ENCODE measurements around the gene TUBB4A. TPM values are rescaled to one million over a fixed set of nuclear protein-coding genes. Genes with fewer than 3 reads are reported as not detected.

TUBB4A gene
- polyA plus RNA-seq, 1 donor from 2014 or later = 17.8 TPM

GRCh38 chr19:6516018-6516658 lies 14.0 kb upstream of the TUBB4A start:
- Histone ChIP-seq H3K36me3 (ENCODE audit: insufficient read depth, low read length) (no peaks in the 10 kb centered on the region), H3K79me2 (replicated peaks; ENCODE audit: insufficient read depth, low read length) (no peaks in the 10 kb centered on the region), H3K9ac (ENCODE audit: low read length) (peak overlapping the region; percentile 34), H3K4me2 (ENCODE audit: low read length) (no peak overlapping the region), H3K27ac (ENCODE audit: low read length) (no peak overlapping the region), H2AFZ (ENCODE audit: low read depth, low read length) (peak overlapping the region; percentile 65), H3K9me3 (ENCODE audit: low read length) (no peaks in the 10 kb centered on the region), H3F3A (ENCODE audit: insufficient read depth, low read length, poor library complexity, severe bottlenecking) (no peaks in the 10 kb centered on the region), H3K9me2 (ENCODE audit: insufficient read depth, low read length) (no peaks in the 10 kb centered on the region), H3K4me3 (ENCODE audit: low read length) (peak overlapping the region; percentile 63), H4K20me1 (ENCODE audit: insufficient read depth) (no peaks in the 10 kb centered on the region), H3K27me3 (ENCODE audit: insufficient read depth, low read depth, low read length) (peaks cover 5% of the 10 kb centered on the region)
- TF ChIP-seq RAD21 (conservative IDR thresholded peaks at IDR 0.05) (no peak), REST (IDR thresholded peaks at IDR 0.05; ENCODE audit: borderline replicate concordance) (no peak), POLR2AphosphoS5 (IDR thresholded peaks at IDR 0.05) (no peak), EP300 (conservative IDR thresholded peaks at IDR 0.05; ENCODE audit: poor library complexity, severe bottlenecking) (no peak), MXI1 (conservative IDR thresholded peaks at IDR 0.05; ENCODE audit: poor library complexity, severe bottlenecking) (no peak)

- no peaks in the 10 kb centered on the region for H3K36me3 ChIP-seq (ENCODE audit: insufficient read depth, low read length)
- no peak for TF ChIP-seq POLR2AphosphoS5 (IDR thresholded peaks at IDR 0.05)
- TF ChIP-seq MXI1 (conservative IDR thresholded peaks at IDR 0.05; ENCODE audit: poor library complexity, severe bottlenecking) = no peak
- no peak for TF ChIP-seq REST (IDR thresholded peaks at IDR 0.05; ENCODE audit: borderline replicate concordance)
- no peak for TF ChIP-seq CTCF (IDR thresholded peaks at IDR 0.05; ENCODE audit: poor library complexity, severe bottlenecking)
- TF ChIP-seq SMC3 (conservative IDR thresholded peaks at IDR 0.05; ENCODE audit: poor library complexity) = no peak
- TF ChIP-seq RAD21 (conservative IDR thresholded peaks at IDR 0.05) = no peak
- TF ChIP-seq EZH2 (IDR thresholded peaks at IDR 0.05; ENCODE audit: borderline replicate concordance, insufficient read depth, low read length, poor library complexity, severe bottlenecking) = no peak
- TF ChIP-seq EP300 (conservative IDR thresholded peaks at IDR 0.05; ENCODE audit: poor library complexity, severe bottlenecking) = no peak
- no peak for TF ChIP-seq TAF1 (IDR thresholded peaks at IDR 0.05; ENCODE audit: low read depth)
- H3K79me2 ChIP-seq (replicated peaks; ENCODE audit: insufficient read depth, low read length) = no peaks in the 10 kb centered on the region
- H4K20me1 ChIP-seq (ENCODE audit: insufficient read depth) = no peaks in the 10 kb centered on the region
- H3F3A ChIP-seq (ENCODE audit: insufficient read depth, low read length, poor library complexity, severe bottlenecking) = no peaks in the 10 kb centered on the region
- H3K9ac ChIP-seq (ENCODE audit: low read length) = no peak overlapping the region
- H3K27ac ChIP-seq (ENCODE audit: low read length) = no peak overlapping the region
- no peak overlapping the region for H3K4me2 ChIP-seq (ENCODE audit: low read length)
- no peaks in the 10 kb centered on the region for H3K9me3 ChIP-seq (ENCODE audit: low read length)
- no peaks in the 10 kb centered on the region for H3K9me2 ChIP-seq (ENCODE audit: insufficient read depth, low read length)
- H2AFZ ChIP-seq (ENCODE audit: low read depth, low read length) = no peak overlapping the region
- peaks cover 5% of the 10 kb centered on the region for H3K27me3 ChIP-seq (ENCODE audit: insufficient read depth, low read depth, low read length)
- H3K4me3 ChIP-seq (ENCODE audit: low read length) = no peak overlapping the region
Observed at GRCh38 chr19:6514926-6515544, 12.9 kb upstream of the TUBB4A start.

All from neural cell (in vitro differentiated cells).